DLD1 (cell line): ENCODE measurements around the gene CHFR.
"Not testable (repeated sequence)": the region's sequence is repeated elsewhere in the genome, so short reads cannot be mapped to it uniquely, and the experiment has no call there.

ENCODE experiments used
- in situ Hi-C: cut with HindIII; loops from 2 replicates; pipeline ENCODE4 v1.10.0; 2017; ENCODE audit warnings: low sequenced_read_pairs

CHFR gene

DNA sequence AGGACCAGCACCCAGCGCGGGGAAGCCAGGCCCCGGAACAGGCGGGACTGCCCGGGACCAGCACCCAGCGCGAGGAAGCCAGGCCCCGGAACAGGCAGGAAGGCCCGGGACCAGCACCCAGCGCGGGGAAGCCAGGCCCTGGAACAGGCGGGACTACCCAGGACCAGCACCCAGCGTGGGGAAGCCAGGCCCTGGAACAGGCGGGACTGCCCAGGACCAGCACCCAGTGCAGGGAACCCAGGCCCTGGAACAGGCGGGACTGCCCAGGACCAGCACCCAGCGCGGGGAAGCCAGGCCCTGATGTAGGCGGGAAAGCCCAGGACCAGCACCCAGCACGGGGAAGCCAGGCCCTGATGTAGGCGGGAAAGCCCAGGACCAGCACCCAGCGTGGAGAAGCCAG, 12.8 kb downstream of the CHFR start:
- in situ Hi-C loops, result not testable (repeated sequence)

DNA sequence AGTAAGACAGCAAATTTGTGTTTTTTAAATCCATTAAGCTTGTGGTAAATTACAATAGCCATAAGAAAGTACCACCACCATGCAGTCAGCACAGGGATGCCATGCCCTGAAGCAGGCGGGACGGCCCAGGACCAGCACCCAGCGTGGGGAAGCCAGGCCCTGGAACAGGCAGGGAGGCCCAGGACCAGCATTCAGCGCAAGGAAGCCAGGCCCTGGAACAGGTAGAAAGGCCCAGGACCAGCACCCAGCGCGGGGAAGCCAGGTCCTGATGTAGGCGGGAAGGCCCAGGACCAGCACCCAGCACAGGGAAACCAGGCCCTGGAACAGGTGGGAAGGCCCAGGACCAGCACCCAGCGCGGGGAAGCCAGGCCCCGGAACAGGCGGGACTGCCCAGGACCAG, 13.2 kb downstream of the CHFR start:
- in situ Hi-C loops, result no loop called here

DNA sequence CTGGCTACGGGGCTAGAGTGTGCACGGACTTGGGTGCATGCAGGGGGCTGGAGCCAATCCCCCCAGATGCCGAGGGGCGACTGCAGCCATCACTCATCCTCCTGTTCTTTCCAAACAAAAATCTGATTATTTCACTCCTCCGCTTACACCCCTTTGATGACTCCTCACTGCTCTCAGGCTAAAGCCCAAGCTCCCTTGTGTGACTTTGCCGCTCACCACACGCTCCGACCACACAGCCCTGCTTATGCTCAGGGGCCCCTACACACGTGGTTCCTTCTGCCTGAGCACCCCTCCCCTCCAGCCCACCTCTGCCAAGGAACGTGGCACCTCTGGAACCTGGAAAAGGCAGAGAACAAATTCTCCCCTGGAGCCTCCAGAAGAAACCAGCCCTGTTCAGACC, 13.7 kb downstream of the CHFR start:
- in situ Hi-C loops, result no loop called here

DNA sequence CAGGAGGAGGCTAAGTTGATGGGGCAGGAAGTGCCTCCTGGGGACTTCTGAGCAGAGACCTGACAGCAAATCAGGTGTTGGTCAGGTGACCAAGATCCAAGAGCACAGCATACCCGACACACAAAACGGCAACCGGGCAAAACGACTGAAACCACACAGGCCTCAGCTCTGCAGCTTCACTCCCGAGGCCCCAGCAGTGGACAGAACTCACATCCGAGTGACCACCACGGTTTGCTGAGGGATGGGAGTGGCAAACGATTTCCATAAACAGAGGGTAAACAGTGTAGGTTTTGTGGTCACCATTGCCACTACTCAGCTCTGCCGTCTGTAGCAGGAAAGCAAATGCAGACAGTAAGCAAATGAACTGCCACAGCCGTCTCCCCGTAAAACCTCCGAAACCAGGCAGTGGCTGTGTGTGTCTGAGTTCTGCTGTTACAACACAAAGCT, 14.4 kb downstream of the CHFR start:
- in situ Hi-C loops, result no loop called here

DNA sequence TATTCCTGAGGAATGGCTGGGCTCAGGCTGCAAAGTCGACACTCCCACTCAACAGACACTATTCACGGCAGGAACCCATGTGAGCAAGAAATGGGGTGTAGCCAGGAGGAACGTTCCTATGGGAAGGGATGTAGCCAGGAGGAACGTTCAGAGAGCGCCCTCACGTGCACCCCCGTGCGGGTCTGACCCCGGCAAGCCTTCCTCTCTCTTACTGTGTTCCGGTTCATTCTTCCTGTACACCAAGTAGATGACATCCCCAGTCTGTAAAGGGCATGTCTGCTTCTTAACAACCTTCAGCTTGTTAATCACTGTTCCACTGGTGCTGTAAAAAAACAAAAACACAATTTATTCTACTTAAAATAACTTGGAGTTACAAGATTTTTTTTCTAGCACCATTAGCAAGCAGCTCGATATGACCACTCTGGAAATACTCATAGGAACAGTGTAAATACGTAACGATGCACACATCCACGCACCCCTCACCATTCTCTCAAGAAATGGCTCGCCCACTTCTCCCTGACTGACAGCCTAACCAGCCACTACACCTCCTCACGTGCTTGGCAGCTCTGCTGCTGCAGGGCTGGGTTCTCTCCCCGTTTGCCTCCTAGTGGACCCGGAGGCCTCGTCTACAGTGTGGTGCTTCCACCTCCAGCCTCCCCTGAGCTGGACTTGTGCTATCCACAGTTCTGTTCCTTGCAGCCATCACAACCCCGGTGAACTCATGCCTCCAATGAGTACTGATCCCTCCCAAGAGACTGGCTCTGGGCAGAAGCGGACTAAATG, 15.1 kb downstream of the CHFR start:
- in situ Hi-C loops, result no loop called here

DNA sequence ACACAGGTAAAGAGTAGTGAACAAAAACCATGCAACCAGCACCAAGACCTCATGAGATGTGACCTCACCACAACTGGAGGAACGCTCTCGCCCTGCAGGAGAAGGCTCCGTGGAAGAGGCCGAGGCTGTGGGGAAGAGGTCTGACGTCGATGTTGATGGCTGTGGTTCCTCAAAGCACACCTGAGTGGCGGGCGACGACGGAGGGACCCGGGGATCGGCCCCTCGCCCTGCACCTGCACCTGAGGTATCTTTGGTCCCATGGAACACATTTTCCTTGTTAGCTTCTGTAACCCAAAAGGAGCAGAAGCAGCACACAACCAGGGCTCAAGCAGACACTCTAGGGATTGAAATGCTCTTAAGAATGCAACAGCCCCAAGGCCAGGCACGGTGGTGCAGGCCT, 17.9 kb downstream of the CHFR start:
- in situ Hi-C loops, result no loop called here

DNA sequence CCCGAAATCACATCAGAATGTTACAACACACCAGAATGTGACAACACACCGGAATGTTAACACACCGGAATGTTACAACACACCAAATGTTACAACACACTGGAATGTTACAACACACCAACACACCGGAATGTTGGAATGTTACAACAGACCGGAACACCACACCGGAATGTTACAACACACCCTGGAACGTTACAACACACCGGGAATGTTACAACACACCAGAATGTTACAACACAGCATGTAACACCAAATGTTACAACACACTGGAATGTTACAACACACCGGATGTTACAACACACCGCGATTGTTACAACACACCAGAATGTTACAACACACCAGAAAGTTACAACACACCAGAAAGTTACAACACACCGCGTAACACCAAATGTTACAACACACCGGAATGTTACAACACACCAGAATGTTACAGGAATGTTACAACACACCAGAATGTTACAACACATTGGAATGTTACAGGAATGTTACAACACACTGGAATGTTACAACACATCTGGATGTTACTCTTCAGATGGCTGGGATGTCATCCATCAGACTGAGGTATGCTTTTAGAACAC, 21.1 kb downstream of the CHFR start:
- in situ Hi-C loops, result no loop called here

DNA sequence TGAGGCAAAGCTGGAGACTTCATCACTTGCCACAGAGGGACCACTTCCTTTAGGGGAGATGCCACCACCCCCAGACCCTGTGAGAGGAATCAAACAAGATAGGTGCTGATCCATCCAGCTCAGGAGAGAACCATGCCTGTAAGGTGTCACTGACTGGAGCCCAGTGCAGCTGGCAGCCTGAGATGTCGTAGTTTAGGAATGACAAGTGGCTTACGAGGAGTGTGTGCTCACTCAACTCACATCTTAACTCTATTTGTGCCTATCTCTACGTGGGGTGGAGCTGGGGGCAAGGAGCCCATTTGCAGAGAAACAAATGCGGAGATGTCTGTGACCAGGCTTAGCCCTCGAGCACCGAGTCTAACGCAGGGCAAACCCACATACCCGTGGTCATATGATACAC, 25.8 kb downstream of the CHFR start:
- in situ Hi-C loops, result no loop called here

DNA sequence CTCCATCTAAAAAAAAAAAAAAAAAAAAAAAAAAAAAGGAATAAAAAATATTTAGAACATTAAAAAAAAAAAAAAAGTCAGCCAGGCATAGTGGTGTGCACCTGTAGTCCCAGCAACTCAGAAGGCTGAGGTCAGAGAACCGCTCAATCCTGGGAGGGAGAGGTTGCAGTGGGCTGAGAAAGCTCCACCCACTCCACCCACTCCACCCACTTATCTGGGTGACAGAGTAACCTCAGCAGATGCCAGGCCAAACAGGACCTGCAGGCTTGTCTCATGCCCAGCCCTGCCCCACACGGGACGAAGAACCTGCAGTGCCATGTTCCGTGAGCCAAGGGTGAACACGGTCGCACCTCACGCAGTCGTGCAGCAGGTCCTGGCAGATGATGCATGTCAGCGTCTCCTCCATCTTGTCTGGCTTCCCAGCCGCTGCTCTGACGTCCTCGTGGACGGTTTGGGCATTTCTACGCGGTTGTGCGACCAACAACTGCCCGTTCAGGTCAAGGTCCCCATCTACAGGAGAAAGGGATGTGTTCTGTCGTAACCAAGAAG, 28.6 kb downstream of the CHFR start:
- in situ Hi-C loops, result no loop called here

DNA sequence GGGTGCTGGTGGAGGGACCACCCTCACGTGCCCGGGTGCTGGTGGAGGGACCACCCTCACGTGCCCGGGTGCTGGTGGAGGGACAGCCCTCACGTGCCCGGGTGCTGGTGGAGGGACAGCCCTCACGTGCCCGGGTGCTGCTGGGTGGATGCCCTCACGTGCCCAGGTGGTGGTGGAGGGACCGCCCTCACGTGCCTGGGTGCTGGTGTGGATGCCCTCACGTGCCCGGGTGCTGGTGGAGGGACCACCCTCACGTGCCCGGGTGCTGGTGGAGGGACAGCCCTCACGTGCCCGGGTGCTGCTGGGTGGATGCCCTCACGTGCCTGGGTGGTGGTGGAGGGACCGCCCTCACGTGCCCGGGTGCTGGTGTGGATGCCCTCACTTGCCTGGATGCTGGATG, 30.4 kb downstream of the CHFR start:
- in situ Hi-C loops, result not testable (repeated sequence)

DNA sequence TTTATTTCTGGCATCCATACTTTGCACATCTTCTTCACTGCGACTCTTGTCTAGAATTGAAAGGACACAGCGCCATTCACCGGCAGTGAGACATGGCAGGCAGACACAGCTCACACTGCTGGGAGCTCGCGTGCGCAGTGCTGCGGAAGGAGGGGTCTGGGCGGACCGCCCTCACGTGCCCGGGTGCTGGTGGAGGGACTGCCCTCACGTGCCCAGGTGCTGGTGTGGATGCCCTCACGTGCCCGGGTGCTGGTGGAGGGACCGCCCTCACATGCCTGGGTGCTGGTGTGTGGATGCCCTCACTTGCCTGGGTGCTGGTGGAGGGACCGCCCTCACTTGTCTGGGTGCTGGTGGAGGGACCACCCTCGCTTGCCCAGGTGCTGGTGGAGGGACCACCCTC, 30.8 kb downstream of the CHFR start:
- in situ Hi-C loops, result no loop called here

DNA sequence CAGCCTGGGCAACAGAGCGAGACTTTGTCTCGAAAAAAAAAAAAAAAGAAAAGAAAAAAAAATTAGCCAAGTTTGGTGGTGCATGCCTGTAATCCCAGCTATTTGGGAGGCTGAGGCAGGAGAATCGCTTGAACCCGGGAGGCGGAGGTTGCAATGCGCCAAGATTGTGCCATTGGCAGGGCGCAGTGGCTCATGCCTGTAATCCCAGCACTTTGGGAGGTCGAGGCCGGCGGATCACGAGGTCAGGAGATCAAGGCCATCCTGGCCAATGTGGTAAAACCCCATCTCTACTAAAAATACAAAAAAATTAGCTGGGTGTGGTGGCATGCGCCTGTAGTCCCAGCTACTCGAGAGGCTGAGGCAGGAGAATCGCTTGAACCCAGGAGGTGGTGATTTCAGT, 32.2 kb downstream of the CHFR start:
- in situ Hi-C loops, result not testable (repeated sequence)

DNA sequence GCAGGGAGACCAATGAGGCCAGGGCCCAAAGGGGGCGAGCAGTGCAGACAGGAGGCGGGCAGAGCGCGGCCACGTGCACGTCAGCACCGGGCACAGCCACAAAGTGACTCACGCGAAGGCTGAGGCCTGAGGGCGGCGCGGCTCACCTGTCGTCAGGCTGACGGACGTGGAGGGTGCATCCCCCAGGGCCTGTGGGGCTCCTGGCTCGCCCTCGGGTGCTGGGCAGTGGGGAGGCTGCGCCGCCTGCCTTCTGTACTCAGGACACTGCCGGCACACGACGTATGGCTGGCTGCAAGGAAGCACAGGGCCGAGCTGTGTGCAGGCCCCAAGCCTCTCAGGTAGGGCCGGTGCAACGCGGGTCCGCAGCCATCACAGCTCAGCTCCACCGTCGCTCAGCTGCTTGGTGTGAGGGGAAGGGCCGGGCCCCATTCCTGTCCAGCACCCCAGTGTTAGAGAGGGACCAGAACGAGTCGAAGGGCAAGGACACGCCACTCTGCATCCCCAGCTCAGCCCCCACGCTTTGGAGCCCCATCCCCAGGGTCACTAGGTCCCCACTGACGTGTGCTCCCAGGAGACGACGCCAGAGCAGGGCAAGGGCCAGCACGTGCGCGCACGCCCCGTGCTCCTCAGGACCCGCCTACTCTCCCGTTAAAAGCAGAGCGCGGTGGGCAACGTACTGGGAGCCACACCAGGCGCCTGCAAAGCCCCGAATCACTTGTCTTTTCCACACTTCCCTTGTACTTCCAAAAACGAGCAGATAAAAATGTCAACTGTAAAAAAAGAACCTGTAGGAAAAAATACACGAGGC, 33.9 kb downstream of the CHFR start:
- in situ Hi-C loops, result no loop called here

DNA sequence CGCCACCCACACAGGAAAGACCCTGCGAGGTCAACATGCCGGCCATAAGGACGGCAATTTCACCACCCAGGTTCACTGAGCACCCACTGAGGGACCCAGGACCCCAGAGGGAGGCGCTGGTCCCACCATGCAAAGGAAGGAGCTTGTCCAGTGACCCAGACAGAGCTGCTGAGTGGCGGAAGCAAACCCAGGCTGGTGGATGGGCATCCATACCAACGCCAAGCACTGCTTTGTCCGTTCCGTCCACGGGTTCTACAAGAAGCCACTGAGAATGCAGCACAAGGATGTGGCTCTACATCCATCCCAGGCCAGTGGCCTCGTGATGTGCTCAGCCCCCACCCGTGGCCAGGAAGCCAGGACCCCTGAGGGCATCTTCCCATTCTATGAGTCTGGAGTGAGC, 34.9 kb downstream of the CHFR start:
- in situ Hi-C loops, result no loop called here

DNA sequence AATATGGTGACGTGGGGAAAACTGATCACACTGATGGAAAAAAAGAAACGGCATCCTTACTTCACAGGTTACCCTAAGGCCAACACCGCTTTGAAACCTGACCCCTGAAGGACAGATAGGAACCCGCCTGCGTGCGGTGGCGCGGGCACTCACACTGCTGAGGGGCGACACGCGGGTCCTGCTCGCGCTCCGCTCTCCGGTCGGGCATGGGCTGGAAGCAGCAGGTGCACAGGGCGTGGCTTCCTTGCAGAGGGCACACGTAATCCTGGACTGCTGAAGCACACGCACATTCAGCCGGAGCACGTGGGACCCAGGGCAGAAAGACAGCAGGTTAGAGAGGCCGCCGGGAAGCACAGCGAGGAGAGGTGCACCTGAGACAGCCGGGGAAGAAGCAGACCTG, 35.9 kb downstream of the CHFR start:
- in situ Hi-C loops, result no loop called here

DNA sequence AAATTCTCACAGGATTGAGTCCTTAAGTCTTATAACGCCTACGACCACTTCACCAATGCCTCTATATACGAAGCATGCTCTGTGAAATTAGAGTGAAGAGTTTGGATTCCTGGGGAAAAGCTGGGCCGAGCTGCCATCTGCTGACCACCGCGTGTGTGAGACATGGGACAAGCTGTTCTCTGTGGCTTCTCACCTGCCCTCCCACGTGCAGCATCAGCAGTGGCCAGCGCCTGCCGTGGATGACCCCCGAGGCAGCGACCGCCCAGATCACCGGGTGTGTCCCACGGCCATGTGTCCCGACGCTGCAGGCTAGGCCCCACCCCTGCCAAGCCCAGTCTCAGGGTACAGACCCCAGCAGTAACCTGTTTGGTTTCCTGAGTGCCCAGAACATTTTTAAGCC, 37.1 kb downstream of the CHFR start:
- in situ Hi-C loops, result no loop called here

DNA sequence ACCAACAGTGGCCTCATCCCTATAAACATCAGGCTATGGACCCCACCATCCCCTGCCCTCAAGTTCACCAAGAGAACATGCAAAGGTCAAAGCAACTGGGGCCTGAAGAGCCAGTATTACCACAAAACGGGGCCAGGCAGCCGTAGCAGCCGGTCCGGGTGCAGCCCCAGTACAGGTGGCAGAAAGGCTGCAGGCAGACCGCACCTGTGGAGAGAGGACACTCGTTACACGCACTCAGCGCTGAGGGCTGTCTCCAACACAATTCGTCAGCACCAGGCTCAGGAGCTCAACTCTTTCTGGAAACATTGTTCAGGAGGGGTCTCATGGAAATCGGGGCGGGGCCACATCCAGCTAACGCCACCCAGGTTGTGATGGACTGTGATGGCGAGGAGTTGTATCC, 38.9 kb downstream of the CHFR start:
- in situ Hi-C loops, result no loop called here

DNA sequence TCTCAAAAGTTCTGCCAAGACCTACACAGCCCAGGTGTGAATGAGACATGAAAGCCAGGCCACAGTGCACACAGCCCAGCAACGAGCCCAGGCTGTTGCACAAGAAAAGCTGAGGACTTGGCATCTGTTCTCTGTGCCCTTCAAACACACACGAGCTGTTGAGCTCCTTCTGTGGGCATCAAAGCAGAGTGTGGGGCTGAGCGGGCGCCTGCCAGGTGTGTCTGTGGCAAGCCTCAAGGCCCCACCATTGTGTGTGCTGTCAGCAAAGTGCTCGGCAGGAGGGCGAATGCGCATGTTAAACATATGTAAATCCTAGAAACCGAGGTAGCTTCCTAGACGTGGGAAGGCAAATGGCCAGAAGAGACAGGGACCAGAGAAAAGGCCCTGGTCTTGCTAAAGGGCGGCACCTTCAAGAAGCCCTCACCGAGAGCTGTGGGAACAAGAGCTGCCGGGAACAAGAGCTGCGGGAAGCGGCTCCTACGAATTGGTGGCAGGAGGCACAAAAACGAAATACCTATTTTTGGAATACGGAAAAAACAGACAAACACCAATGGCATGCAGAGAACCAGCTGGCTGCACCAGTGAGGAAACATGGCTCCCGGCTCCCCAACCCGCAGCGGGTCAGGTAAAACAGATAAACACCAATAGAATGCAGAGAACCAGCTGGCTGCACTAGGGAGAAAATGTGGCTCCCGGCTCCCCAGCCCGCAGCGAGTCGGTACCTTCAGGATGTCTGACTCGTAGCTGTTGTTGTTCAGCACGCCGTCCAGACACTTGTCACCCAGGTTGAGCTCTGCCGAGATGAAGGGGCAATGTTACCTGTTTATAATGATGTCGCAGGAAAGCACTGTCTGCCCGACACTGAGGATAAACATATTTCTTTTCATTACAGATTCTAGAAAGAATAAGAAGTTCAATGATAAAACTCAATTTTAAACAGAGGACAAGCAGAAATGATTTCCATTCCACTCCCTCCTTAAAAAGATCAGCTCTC, 39.7 kb downstream of the CHFR start:
- in situ Hi-C loops, result no loop called here

DNA sequence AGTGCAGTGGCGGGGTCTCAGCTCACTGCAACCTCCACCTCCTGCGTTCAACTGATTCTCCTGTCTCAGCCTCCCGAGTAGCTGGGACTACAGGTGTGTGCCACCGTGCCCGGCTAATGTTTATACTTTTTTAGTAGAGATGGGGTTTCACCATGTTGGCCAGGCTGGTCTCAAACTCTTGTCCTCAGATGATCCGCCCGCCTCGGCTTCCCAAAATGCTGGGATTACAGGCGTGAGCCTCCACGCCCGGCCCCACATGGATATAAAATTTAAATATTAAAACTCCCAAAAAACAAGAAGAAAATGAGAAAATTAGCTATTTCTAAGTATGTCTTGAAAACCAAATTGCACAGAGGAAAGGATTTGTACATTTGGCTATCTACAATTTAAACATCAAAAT, 42.7 kb downstream of the CHFR start:
- in situ Hi-C loops, result not testable (repeated sequence)

DNA sequence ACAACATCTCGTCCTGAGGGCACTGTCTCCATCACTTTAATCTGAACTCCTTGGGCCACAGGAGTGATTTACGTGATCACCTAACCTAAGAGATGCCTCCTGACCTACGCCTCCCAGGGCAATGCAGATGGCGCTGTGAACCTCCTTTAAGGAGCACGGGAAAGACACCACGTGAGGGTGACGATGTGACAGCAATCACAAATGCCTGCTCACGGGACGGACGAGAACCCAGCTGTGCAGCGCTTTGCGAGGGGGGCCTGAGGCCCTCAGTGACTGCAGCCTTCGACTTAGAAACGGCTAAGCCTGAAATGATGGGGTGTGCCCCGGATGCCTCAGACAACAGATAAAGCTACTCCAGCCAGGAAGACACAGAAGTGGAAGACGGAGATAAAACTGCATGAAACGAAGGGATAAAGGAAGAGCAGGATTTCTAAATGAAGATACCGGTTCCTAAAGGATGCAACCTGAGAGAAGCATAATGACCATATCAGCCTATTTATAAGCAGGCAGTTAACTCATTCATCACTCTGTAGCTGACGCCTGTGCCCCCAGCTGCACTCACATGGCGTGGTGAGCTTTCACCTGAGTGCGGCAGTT, 44.9 kb downstream of the CHFR start:
- in situ Hi-C loops, result no loop called here
